NK-92 (cell line): ENCODE results near the gene IGFL4.
"Not testable (repeated sequence)": the region's sequence is repeated elsewhere in the genome, so short reads cannot be mapped to it uniquely, and the experiment has no call there.

Experiments used
- DNase-seq: peaks from one replicate; lab custom pipeline; 2025; ENCODE audit not compliant: unreplicated experiment; lab: John Stamatoyannopoulos, UW

The IGFL4 gene

DNA sequence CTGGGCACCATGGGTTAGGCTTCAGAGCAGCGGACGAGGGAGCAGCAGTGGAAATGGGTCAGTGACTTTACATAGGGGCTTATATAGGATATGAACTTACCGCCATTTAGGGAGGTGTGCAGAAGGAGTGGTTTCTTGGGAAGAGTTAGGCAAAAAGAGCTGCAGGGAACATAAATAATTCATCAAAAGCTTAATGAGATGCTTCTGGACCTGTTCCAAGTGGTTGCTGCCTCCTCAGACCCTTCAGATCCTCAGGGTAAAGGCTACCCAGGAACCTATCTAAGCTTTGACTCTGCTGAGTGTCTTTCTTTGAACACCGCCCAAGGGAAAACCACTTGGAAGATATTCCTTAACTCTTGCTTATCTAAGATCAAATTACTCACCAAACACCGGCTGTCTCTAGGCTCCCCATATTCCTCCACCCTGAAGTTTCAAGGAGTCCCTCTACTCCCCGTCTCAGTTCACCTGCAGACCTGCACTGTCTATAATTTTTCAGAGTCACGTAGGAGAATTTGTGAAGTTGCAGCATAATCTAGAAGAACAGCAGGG is at the start of gene IGFL4:
Gene IGFL4, minus strand, starts transcription at position 51 of the 549 bp plus-strand sequence. Its CDS starts 40 bp downstream, at position 11.
- DNase-seq: no peak

DNA sequence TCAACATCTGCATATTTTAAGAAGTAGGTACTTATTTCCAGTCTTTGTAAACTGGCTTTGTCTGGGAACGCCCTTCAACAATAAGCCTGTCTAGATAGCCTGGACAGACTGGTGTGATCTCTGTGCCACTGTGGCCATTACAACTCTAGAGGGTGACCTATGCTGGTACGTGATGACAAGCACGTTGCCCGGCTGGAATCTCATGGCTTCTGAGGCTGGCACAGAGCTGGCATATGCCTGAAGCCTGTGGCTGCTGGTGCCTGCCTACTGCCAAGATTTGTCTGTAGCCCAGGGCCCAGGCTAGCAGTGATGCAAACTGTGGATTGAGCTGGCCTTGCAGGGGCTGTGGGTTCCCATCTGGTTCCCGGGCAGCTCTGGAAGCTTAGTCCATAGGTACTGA is 49.6 kb upstream of the IGFL4 start:
- no peak for DNase-seq

DNA sequence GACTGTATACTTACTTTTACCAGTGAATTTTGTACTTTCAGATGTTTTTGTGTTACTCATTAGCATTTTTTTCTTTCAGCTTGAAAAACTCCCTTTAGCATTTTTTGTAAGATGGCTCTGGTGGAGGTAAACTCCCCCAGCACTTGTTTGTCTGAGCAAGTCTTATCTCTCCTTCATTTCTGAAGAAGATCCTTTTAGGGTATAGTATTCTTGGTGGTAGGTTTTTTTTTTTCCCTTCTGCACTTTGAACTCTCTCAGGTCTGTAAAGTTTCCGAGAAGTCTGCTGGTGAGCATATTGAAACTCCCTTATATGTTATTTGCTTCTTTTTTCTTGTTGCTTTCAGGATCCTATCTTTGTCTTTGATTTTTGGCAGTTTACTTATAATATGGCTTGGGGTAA is 48.6 kb upstream of the IGFL4 start:
- DNase-seq: no peak

DNA sequence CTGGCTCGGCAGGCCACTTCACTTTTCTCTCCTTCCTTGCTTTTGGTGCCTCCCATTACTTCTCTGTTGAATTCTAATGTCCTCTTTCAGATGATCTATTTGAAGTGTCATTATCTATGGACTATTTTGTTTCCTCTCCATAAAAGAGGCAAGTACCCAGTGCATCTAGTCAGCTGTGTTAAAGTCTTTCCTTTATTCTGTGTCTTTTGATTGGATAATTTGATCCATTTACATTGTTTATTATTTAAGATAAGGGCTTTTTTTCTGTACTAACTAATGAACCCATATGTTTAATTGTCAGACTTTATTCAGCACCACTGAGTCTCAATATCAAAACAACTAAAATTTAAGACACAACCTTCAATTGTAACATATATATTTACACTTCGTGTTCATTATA is 47.3 kb upstream of the IGFL4 start:
- DNase-seq: no peak

DNA sequence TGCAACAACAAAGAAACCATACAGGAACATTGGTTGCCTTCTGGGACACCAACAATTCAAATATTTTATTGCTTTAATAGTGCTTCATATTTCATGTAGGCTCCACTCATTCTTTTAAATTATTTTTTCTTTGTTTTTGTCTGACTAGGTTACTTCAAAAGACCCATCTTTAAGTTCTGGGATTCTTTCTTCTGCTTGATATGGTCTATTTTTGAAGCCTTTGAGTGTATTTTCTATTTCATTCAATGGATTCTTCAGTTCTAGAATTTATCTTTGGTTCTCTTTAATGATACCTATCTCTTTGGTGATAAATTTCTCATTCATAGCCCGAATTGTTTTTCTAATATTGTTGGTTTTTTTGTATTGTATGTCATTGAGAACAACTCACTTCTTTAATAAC is 45.1 kb upstream of the IGFL4 start:
- no peak for DNase-seq

DNA sequence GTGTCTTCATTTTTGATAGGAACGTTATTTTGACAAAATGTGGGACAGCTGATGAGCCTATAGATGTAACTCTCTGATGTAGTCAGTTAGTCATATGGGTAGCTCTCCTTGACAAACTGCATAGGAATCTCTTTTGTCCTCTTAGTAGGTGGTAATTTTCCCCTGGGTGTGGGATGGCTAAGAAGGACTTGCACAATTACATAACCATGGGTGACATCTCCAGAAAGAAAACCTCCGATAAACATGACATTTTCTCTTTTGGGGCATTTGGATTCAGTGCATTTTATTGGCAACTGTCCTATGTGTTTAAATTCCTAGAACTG is 41.9 kb upstream of the IGFL4 start:
- no peak for DNase-seq

DNA sequence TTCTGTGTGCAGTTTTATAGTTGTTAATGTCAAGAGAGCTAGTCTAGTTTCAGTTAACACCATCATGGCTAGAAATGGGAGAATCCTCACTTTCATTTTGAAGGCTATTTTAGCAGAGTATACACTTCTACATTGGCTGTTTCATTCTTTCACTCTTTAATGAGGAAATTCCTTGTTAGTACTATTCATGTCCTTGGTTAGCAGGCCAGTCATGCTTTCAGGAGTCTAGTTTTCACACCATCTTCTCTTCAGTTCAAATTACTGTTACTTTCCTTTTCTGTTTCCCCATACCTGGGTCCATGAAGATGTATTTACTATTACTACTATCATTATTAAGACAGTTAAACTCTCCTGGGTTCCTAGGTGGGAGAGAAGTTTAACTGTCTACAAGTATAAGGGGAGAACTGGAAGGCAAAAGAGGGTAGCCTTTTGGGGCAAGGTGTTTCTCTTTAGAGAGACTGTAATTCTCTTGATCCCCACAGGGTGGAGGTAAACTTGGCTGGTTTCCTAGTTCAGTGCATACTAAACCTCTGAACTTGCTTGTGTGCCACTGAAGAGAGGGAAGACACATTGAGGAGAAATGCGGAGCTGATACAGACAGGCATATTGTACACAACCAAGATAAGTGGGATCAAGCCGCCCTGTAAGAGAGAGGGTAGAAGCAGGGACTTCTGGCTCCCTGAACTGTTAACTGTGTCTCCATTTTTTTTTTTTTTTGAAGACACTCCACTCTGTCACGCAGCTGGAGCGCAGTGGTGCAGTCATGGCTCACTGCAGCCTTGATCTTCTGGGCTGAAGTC is 41.3 kb upstream of the IGFL4 start:
- DNase-seq: no peak

DNA sequence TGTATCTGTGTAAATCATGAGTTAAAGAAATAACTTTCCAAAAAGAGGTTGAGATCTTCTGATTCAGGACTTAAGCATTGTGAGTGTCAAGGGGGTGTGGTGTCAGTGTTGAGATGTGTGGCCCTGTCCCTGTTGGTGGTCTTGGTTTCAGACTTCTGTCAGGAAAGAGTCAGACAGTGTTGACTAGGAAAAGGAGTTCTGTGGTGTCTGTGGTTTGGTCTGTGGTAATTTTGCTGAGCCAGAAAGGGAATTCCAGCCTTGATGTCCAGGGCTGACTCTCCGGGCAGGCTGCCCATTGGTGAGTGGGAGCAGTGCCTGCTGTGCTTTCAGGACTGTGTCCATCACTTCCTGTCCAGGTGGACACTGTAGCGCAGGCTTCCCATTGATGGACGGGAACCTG is 39.8 kb upstream of the IGFL4 start:
- no peak for DNase-seq

DNA sequence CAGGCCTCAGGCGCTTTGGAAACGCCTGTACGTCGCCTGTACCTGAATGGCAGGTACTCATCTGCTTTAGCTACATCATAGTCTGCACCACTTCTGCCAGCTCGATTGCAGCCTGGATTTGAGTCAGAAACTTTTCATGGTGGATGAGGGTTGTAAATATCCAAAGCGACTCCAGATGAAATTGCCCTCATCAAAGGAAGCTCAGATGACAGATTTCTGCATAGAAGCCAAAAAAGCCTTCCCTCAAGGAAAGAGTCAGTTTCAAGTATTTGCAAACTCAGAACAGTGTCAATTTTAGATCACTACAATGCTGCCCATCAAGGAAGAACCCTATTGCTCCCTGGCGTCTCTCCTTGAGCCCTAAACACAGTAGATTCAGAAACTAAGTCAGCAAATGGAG is 38.8 kb upstream of the IGFL4 start:
- DNase-seq: no peak

DNA sequence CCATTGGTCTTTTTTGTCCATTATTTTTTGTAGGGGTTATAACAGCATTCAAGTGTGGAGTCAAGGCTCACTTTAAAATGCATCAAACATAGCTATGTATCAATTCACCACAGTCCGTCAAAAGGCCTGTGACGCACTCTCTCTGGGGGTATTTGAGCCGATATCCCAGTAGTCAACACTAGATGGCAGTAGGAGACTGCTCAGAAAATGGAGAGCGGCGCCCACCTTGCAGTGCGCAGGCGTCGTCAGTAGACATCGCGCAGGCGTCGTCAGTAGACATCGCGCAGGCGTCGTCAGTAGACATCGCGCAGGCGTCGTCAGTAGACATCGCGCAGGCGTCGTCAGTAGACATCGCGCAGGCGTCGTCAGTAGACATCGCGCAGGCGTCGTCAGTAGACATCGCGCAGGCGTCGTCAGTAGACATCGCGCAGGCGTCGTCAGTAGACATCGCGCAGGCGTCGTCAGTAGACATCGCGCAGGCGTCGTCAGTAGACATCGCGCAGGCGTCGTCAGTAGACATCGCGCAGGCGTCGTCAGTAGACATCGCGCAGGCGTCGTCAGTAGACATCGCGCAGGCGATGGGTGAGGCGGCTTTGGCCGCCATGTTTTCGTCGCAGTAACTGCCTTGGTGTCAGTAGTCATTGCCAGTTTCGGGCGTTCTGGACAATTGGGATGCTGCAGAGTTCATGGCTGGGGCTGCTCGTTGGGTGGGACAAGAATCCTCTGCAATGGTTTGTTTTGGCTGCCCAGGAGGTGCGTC is 38.0 kb upstream of the IGFL4 start:
- not testable (repeated sequence) for DNase-seq

DNA sequence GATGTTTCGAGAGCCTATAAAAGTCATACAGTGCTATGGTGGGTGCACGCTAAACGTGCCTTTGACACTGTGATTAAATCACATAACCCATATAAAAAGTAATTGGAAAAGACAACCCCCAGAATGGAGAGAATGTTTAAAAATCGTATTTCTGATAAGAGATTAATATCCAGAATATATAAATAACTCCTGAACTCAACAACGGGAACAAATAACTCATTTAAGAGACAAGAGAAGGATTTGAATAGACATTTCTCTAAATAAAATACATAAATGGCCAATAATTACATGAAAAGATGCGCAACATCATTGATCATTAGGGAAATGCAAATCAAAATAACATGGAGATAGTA is 37.0 kb upstream of the IGFL4 start:
- DNase-seq: no peak

DNA sequence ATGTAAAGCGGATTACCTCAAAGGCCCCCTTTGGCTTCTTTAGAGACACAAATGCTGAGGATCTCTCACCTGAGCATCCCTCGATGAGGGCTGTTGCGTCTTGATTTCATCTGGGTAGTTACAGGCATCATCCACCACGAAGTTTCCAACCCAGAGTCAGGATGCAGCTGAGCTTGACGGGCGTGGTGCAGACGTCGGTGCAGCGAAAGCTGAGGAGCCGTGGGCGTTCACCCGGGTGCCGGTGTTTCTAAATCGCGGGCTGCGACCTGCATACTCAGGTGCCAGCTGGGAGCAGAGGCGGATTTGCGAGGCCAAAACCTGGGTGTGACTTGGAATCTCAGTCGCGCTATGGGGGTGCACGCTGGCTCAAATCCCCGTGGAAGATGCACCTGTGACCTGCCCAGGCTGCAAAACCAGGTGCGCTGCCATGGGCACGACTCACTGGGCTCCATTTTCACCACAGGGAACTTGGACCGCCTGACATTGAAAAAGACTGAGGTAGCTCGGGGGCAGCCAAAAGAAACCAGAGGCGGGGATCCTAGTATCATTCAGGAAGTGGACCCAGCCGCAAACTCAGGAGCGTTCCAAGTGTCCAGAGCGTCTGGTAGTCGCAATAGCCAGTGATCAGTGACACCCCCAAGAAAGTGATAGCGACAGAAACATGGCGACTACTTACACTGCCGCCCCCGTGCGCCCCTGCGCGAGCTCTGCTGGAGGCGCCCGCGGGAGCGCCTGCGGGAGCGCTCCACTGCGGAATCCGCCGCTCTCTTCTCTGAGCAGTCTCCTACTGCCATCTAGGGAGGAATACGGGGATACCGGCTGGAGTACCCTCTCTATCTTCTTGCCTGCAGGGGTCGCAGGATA is 36.4 kb upstream of the IGFL4 start:
- DNase-seq: no peak

DNA sequence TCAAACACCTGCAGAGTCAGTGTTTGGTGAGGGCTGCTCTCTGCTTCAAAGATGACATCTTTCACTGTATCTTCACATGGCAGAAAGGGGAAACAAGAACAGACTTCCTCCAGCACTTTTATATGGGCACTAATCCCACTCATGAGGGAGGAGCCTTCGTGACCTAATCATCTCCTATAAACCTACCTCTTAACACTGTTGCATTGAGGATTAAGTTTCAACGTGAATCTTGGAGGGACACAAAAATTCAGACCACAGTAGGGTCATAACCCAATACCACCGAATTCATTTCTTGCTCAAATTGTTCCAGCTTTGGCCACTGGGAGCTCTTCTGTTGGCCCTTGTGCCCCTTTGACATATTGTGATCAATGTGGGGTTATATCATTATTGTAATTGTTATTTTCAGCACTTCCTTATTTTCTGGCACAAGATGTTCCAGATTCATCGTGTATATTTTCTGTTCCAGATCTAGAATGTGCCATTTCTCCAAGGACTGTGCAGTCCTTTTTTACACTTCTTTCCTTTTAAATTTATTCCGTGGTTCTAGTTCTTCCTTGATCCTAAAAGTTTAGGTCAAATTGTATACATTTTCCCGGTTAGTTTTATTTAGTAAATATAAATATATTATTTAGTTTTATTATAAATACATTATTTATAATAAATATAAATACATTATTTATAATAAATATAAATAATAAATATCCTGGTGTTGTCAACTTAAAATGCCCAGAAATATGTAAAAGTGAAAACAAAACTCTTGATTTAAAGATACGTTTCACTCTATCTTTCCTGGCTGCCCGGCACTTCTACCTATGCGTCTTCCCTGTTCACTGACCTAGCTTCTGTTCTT is 35.5 kb upstream of the IGFL4 start:
- DNase-seq: no peak

DNA sequence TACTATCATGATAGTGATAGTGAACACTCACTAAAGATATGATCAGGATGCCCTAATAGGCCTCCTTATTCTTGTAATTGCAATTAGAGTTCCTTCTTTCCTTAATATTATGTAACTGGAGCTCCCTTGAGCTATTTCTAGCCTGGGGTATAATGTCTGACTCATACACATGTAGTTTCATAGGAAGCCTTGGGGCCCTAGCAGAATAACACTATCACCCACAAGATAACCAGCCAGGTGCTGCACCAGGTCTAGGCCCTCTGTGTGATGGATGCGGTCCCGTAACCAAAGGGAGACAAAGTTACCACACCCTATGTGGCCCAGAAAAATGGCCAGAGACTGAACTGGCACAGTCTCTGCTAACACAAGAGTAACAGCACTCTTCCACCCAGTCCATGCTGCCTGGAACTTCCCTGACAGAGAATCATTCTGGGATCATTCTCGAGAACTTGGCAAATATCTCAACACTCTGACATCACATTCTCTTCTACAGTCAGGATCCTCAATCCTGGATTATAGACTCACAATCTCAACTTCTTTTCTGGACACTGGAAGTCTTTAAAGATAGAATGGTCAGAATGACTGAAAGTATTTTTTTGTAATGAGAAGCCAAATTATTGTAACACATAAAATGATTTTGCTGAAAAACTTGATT is 32.6 kb upstream of the IGFL4 start:
- DNase-seq: no peak

DNA sequence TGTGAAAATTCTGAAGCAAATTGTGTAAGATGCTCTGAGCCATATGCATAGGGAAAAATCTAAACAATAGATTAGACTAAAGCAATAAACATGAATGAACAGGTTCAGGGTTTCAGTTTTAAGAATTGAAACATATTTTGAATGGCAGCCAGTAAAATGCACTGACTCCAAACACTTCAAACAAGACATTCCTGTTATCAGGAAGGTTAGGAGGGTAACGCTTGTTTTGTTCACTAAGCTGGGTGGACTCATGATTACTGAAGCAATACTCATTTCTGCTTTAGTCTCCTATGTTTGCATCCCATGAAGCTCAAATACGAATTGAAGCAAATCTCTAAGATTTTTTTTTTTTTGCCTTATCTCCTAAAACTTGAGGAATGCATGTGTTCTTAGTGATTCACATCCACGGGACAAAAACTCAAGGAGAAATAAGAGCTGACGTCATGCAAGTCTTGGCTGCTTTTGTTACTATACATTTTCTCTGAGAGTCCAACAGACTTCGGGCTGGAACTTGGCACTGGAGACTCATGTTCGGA is 29.1 kb upstream of the IGFL4 start:
- DNase-seq: no peak

DNA sequence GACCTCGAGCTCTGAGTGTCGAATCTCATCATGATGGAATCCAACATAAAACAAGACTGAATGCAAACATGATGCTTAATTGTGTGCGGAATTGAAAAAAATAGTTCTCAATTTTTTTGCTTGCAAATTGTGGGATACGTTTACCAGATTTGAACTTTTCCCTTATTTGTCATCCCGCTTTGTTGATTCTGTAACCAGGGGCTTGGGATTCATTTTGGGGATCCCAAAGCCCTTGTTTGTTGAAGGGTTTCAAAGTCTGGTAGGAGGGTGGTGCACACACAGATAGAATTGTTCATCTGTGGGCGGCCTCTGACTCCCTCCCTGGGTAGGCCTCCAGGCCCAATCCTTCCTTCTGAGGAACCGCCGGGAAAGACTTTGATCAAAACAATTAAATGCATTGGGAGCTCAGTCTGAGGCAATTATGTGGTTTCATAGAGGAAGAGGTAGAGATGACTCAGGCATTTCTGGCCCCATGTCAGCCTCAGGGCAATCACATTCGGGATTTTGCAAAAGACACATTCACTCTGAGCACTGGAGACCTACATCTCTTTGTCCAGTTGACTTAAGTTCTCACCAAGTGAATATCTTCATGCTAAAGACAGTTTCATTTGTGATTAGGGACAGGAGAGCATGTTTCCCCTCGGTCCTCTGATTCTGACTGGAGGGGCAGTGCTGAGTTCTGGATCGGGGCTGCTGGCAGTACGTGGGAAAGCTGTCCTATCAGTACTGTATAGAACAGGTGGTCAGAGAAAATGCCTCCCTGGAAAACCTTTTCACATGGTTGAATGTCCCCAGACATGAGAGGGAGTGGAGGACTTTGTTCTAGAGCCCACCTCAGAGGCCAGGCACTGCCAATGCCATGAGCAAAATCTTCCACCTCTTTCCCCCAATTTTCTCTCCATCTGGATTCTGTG is 27.8 kb upstream of the IGFL4 start:
- no peak for DNase-seq

DNA sequence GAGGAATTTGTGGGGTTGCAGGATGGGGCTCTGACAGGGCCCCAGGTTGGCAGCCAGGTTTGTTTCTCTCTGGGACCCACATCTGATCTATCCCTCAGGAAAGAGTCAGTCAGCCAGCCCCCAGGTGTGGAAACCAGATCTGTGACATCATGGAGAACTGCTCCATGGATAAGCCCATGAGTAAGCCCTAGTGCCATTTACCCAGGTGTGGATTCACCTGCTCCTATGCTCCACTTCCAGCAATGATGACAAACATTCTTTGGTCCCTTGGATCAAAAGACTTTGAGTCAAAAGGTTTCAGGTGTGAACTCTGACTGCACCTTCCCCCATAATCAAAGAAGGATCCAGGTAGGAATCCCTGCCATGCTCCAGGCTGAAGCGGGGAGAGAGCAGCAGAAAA is 26.9 kb upstream of the IGFL4 start:
- DNase-seq: no peak

DNA sequence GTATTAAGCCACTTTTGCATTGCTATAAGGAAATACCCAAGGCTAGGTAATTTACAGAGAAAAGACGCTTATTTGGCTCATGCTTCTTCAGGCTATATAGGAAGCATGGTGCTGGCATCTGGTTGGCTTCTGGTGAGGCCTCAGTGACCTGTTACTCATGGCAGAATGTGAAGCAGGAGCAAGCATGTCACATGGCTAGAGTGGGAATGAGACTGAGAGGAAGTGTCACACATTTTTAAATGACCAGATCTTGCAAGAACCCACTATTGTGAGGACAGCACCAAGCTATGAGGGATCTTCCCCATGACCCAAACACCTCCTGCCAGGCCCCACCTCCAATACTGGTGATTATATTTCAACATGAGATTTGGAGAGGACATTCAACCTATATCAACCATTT is 25.7 kb upstream of the IGFL4 start:
- DNase-seq: no peak
